HG03342 (cell line): Measurements from ENCODE around the gene RAB11FIP3.

Experiments
- ATAC-seq: cut with Tn5 transposase; IDR thresholded peaks from one replicate; pipeline ENCODE4 v1.9.1; 2021; ENCODE audit warnings: mild to moderate bottlenecking, moderate library complexity; ENCODE audit not compliant: unreplicated experiment

Gene RAB11FIP3

GRCh38 chr16:563072-563644 is 137.7 kb downstream of the RAB11FIP3 start:
- ATAC-seq, result no peak

DNA sequence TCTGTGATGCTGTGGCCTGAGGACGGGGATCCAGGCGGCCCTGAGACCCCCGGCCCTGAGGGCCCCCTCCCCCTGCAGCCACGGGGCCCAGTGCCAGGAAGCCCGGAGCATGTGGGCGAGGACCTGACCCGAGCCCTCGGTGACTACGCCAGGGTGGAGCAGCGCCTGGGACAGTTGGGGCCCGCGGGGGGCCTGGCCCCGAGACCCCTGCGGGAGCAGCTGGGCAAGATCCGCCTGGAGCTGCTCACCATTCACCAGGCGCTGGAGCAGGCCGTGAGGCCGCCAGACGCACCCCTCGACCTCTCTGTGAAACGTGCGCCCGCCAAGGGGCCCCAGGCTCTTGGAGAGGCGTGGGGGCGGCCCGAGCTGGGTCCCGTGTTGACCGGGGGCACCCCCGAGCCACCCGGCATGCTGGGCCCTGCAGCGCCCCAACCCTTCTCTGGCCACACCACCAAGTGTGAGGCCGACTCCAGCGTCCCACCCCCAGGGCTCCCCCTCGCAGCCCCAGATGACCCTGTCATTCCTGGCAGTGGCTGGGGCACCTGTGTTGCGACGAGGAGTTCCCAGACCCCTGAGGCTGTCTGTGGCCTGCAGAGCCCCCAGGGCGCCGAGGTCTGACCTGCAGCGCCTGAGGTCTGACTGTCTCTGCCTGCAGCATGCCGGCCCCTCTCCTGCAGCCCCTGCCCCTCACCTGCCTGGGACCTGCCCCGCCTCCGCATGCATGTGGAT is 139.4 kb downstream of the RAB11FIP3 start:
- ATAC-seq, result no peak

DNA sequence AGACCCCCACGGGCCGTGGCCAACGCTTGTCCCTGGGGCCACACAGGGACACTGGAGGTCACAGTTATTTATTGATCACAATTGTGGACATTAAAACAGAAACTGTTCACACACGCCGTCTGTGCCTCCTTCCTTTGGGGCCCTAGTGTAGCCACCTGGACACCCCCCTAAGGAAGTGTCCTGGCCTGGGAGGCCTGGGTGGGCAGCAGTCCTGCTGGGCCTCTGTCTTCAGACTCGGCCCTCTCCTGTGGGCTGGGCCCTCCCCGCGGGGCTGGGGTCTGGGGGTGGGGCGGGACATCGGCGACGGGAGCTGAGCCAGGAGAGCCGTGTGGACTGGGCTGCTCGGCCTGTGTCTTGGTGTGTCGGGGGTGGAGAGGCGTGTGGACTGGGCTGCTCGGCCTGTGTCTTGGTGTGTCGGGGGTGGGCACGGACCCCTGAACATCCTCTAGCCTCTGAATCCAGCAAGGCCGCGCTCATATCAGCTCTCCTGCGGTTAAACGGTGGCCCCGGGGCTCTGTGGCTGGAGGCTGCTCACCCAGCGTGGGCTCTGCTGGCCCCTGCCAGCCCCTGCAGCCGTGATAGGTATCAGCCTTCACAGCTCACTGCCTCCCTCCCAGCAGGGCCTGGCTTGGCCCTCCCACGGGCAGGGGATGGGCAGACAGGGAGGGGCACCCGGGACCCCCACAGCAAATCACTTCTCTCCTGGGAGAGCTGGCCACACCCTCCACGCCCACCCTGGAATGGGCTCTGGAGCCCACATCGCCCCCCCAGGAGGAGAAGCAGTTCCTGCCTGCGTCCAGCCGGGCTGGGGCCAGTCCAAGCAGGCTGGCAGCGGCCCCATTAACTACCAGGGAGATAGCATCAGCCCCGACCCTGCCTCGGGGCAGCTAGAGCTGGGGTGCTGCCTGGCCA is 140.2 kb downstream of the RAB11FIP3 start:
- no peak for ATAC-seq

GRCh38 chr16:566475-567372 is 141.3 kb downstream of the RAB11FIP3 start, which contains the start of gene NHLRC4:
Gene NHLRC4 (plus strand): TSS chr16:567005. CDS start chr16:568048, 1,043 bp downstream.
- no peak for ATAC-seq

DNA sequence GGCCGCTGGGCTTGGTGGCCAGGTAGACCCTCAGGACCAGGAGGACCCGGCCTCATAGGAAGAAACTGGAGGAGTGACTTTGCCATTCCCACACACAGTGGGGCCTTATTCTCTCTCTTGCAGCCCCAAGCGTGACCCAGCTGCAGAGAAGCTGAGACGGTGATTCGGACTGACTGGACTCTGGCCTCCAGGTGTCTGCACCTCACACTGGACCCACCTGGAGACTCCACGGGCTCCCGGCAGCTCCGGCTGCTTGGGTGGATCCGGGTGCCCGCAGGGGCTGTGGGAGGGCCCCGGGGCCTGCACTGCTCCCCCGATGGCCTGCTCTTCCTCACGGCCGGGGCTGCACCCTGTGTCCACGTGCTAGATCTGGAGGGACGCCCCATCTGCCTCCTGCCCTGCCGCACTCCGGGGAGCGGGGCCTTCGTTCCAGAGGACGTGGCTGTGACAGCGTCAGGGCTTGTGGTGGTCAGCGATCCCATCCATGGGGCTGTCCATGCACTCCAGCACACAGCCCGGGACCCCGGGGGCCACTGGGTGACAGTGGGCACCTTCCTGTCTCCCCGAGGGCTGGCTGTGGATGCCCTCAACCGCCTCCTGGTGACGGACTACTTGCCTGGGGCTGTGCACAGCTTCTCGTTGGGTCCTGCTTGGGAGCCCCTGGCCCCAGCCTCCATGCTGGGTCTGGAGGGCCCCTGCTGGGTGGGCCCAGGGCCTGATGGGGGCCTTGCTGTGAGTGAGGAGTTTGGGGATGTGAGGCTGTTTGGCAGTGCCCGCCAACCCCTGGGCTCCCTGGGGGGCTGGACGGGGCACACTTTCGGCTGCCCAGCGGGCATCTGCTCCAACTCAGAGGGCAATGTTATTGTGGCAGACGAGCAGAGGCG is 142.2 kb downstream of the RAB11FIP3 start:
- no peak for ATAC-seq

DNA sequence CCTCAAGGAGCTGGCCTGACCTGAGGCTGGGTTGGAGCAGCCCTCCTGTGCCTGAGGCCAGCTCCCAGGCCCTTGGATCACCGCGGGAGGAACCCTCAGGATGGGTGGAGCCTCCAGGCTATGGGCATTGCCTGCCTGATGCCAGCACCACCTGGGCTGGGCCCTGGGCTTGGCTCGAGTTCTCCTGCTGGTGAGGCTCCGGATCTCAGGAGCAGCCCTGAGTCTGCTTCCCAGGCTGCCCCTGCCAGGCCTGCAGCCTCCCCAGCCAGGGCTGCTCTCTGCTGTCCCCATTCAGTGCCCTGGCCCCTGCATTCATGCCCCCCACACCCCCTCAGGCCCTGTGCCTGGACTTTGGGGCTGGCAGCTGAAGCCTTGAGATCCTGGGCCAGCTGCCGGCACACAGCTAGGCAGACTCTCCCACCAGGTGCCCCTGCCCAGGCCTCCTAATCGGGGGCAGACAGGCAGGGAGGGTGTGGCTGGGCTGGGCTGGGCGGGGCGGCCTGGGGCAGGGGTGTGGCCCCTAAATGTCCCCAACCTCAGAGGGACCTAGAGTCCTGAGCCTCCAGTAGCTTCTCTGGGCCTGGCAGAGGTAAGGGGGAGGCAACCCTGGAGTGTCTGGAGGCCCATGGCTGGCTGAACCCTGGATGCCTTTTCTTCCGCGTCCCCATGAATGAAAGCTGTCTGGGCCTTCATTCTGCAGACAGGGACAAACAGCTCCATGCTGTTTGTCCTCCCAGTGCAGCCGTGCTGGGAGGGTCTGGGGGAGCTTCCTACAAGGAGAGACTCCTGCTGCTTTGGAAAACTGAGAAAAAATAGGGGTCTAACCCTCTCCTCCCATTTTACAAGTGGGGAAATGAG is 143.2 kb downstream of the RAB11FIP3 start:
- no peak for ATAC-seq

DNA sequence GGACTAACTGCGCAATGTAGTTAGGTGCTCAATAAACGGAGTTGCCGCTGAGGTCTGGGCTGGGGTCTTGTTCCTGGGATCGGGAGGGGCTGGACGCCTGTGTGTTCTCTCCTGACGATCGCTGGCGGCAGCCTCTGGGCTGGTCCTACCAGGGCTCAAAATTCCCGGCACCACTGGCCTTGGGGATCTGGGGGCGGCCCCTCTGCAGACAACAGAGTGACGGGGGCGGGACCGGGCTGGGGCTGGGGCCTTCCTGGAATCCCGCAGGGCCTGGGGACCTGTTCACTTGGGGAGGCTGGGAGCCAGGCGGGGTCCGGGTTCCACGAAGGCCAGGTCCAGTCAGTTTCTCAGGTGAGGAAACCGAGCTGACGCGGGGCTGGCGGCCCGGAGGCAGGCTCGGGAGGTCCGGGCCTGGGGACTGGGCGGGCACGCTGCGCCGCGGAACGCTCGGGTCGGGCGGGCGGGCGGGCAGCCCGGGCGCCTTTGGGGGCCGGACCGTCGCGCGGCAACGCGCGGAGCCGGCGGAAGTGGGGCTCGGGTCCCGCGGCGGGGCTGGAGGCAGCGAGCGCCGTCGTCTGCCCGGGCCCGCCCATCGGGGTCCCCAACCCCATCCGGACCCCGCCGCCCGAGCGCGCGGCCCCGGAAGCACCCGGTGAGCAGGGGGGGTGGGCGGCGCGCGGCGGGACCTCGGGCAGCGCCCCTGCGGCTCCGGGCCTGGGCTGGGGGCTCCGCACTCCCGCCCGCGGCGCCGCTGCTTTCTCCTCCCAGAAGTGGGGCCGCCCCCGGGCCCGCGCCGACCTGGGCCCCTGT is 144.2 kb downstream of the RAB11FIP3 start, which contains the start of gene PIGQ:
PIGQ (plus strand) TSS at position 524 of the 810 bp plus-strand sequence. CDS start 4,107 bp downstream, outside the sequence.
- ATAC-seq, result peak; percentile 55
